PC-3 (cell line): ENCODE data around the gene KRTAP10-4.

ENCODE experiments used
- CTCF ChIP-seq: fragments of 300-600 bp; sonication (generic); conservative IDR thresholded peaks from 2 replicates; pipeline ENCODE4 v1.5.1; 2017; ENCODE audit warnings: antibody characterized with exemption, low read depth, mild to moderate bottlenecking, low read length
- EZH2phosphoT487 ChIP-seq: fragments of 300-600 bp; sonication (generic); IDR thresholded peaks from 2 replicates; pipeline ENCODE4 v1.6.1; 2018; ENCODE audit warnings: mild to moderate bottlenecking, antibody characterized with exemption, low read length, borderline replicate concordance

GRCh38 chr21:44623575-44623974, 50.0 kb downstream of the KRTAP10-4 start:
- TF ChIP-seq CTCF = no peak
- no peak for TF ChIP-seq EZH2phosphoT487
